Gastroesophageal sphincter (tissue), 3 donors: ENCODE measurements around the gene HMGB4.

Experiments
- EP300 ChIP-seq: sonication (generic); formaldehyde crosslinking; IDR thresholded peaks from one replicate; pipeline ENCODE4 v1.6.1; 2017; ENCODE audit warnings: antibody characterized with exemption, mild to moderate bottlenecking
- POLR2A ChIP-seq, 2 donors: fragments of 450-650 bp; IDR thresholded peaks; one replicate each; pipeline ENCODE4 v1.6.1; 2017; ENCODE audit warnings: antibody characterized with exemption in 2 of 2, mild to moderate bottlenecking in 2 of 2, moderate library complexity in 1 of 2
- POLR2AphosphoS5 ChIP-seq: sonication (generic); formaldehyde crosslinking; IDR thresholded peaks from one replicate; pipeline ENCODE4 v1.6.1; 2017; ENCODE audit warnings: antibody characterized with exemption
- TF ChIP-seq, protein P1 (sequence below), 4 experiments: fragments of 200-600 bp in 2 of 4; fragments of 450-650 bp in 2 of 4; sonication (generic) in 1 of 4; IDR thresholded peaks; one replicate each; pipeline ENCODE4 v1.5.1; 2017 to 2019; ENCODE audit warnings: antibody characterized with exemption in 4 of 4, mild to moderate bottlenecking in 2 of 4, moderate library complexity in 2 of 4

DNA sequence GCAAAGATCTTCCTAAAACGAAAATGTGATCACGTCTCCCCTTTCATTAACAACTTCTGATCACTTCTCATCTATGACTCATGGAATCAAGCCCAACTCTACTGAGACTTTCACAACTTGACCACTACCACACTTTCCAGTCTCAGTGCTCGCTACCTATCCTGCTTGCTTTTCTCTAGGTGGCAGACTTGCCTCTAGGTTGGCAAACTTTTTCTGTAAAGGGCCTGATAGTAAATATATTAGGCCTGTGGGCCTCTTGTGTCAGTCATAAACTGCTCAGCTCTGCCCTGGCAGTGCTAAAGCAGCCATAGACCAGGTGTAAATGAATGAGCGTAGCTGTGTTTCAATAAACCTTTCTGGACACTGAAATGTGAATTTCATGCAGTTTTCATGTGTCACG lies 21.5 kb upstream of the HMGB4 start:
- TF ChIP-seq, protein P1, sequence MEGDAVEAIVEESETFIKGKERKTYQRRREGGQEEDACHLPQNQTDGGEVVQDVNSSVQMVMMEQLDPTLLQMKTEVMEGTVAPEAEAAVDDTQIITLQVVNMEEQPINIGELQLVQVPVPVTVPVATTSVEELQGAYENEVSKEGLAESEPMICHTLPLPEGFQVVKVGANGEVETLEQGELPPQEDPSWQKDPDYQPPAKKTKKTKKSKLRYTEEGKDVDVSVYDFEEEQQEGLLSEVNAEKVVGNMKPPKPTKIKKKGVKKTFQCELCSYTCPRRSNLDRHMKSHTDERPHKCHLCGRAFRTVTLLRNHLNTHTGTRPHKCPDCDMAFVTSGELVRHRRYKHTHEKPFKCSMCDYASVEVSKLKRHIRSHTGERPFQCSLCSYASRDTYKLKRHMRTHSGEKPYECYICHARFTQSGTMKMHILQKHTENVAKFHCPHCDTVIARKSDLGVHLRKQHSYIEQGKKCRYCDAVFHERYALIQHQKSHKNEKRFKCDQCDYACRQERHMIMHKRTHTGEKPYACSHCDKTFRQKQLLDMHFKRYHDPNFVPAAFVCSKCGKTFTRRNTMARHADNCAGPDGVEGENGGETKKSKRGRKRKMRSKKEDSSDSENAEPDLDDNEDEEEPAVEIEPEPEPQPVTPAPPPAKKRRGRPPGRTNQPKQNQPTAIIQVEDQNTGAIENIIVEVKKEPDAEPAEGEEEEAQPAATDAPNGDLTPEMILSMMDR (IDR thresholded peaks at IDR 0.05): no peak
- TF ChIP-seq POLR2AphosphoS5 (no peak), POLR2A (IDR thresholded peaks at IDR 0.05) (no peak), EP300 (no peak)
